ENCODE results near the gene GPR108. TPM values are rescaled to one million over a fixed set of nuclear protein-coding genes. Genes with fewer than 3 reads are reported as not detected.
A peak's percentile ranks its signal among the peaks of the same experiment; 100 is the strongest.

The GPR108 gene
- total and polyA plus RNA-seq, 7 donors: 12.5 to 27.8 (median 24.2) TPM

- no peak for TF ChIP-seq CTCF (IDR thresholded peaks at IDR 0.05)
- no peaks in the 10 kb centered on the region for H3K27me3 ChIP-seq (ENCODE audit: insufficient read depth in 3 of 3, low read length in 2 of 3)
- ATAC-seq: no peak
- WGBS, 3 donors: 80 to 90% (median 81%) methylated on average over 20 of the region's 20 CpGs
- DNase-seq: peak in 1 of 2 donors; percentile 44
- no peak overlapping the region for H3K4me3 ChIP-seq
- H3K9me3 ChIP-seq: no peaks in the 10 kb centered on the region
- peaks cover 0 to 44% of the 10 kb centered on the region in 2 donors for H3K36me3 ChIP-seq (ENCODE audit: insufficient read depth in 1 of 2, low read depth in 1 of 2)
- peaks cover 17% of the 10 kb centered on the region for H3K4me1 ChIP-seq
- intact Hi-C loops (cut with DNase I): loop anchor here in 1 of 2 donors (5.0 kb wide), 1 partner anchor 33 kb away; the partner anchor contains the start of gene SH2D3A
- H3K27ac ChIP-seq: no peak overlapping the region
These were observed 3.2 kb downstream of the GPR108 start for GRCh38 chr19:6734096-6734696.

GRCh38 chr19:6733338-6734095 lies 3.9 kb downstream of the GPR108 start:
- DNase-seq (peak in 1 of 2 donors; percentile 54), ATAC-seq (no peak)
- Histone ChIP-seq H3K27me3 (ENCODE audit: insufficient read depth in 3 of 3, low read length in 2 of 3) (no peaks in the 10 kb centered on the region), H3K27ac (no peak overlapping the region), H3K4me1 (peaks cover 10% of the 10 kb centered on the region), H3K9me3 (no peaks in the 10 kb centered on the region), H3K36me3 (ENCODE audit: insufficient read depth in 1 of 2, low read depth in 1 of 2) (peaks cover 0 to 44% of the 10 kb centered on the region in 2 donors), H3K4me3 (no peak overlapping the region)
- WGBS, 3 donors: 86 to 93% (median 91%) methylated on average over 27 to 29 of the region's 29 CpGs
- peak; percentile 11 for TF ChIP-seq CTCF (IDR thresholded peaks at IDR 0.05)
- intact Hi-C loops (cut with DNase I): loop anchor here in 1 of 2 donors (5.0 kb wide), 1 partner anchor 34 kb away; the partner anchor contains the start of gene SH2D3A

- peaks cover 5% of the 10 kb centered on the region for H3K4me1 ChIP-seq
- DNase-seq (peak in 1 of 2 donors; percentile 45), ATAC-seq (no peak)
- TF ChIP-seq CTCF (IDR thresholded peaks at IDR 0.05): no peak
- H3K9me3 ChIP-seq: no peaks in the 10 kb centered on the region
- WGBS, 3 donors: 87 to 89% (median 89%) methylated on average over 15 to 21 of the region's 21 CpGs
- no peak overlapping the region for H3K27ac ChIP-seq
- H3K36me3 ChIP-seq (ENCODE audit: insufficient read depth in 1 of 2, low read depth in 1 of 2): peaks cover 0 to 44% of the 10 kb centered on the region in 2 donors
- no peak overlapping the region for H3K4me3 ChIP-seq
- intact Hi-C loops (cut with DNase I): loop anchor here in 1 of 2 donors (5.0 kb wide), 1 partner anchor 34 kb away; the partner anchor contains the start of gene SH2D3A
- H3K27me3 ChIP-seq (ENCODE audit: insufficient read depth in 3 of 3, low read length in 2 of 3): no peaks in the 10 kb centered on the region
These were observed 4.5 kb downstream of the GPR108 start for GRCh38 chr19:6732803-6733337.

- WGBS, 3 donors: 89 to 90% (median 90%) methylated on average over 22 of the region's 22 CpGs
- intact Hi-C loops (cut with DNase I): loop anchor here in 1 of 2 donors (5.0 kb wide), 1 partner anchor 35 kb away; the partner anchor contains the start of gene SH2D3A
- no peak overlapping the region for H3K27ac ChIP-seq
- H3K27me3 ChIP-seq (ENCODE audit: insufficient read depth in 3 of 3, low read length in 2 of 3): no peaks in the 10 kb centered on the region
- H3K4me3 ChIP-seq: no peak overlapping the region
- H3K9me3 ChIP-seq: no peaks in the 10 kb centered on the region
- peaks cover 0 to 44% of the 10 kb centered on the region in 2 donors for H3K36me3 ChIP-seq (ENCODE audit: insufficient read depth in 1 of 2, low read depth in 1 of 2)
- no peak for TF ChIP-seq CTCF (IDR thresholded peaks at IDR 0.05)
- ATAC-seq (no peak), DNase-seq (peak in 1 of 2 donors; percentile 45)
- H3K4me1 ChIP-seq: peaks cover 5% of the 10 kb centered on the region
These were observed 5.6 kb downstream of the GPR108 start for GRCh38 chr19:6731822-6732221.
